Measurements from ENCODE around the gene PLXNA1. TPM values are rescaled to one million over a fixed set of nuclear protein-coding genes. Genes with fewer than 3 reads are reported as not detected.

PLXNA1 gene
- total and polyA plus RNA-seq, 10 of the 15 experiments (the other 5 are each of a cell fraction or from before 2014, with no cell fraction given): 0.03 to 16.4 (median 2.5) TPM

DNA sequence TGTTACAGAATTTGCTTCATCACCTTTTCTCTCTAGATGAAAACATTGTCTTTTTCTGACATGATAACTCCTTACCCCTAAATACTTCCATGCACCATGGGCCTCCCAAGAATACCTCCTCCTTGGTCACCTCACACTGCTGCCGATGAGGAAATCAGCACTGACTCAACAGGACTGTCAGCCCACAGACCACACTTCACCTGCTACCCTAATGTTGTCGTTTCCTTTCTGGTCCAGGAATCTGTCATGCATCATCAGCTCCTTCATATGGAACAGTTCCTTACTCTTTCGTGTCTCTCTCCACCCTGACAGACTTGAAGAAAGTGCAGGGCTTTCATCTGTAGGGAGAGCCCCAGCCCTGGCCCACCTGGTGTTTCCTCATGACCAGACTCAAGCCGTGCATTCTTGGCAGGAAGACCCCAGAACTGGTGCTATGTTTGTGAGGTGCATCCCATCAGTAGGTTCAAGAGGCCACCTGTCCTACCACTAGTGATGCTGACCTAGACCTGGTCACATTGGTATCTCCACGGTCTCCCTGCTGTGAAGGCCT lies 41.1 kb upstream of the PLXNA1 start:
- CTCF ChIA-PET: interaction anchor here (1.4 kb wide), 1 partner anchor 190 kb away, joined by 3 read pairs; no protein-coding TSS in a partner anchor
- FAIRE-seq: no peak

GRCh38 chr3:126944089-126944965 lies 38.6 kb upstream of the PLXNA1 start:
- DNase-seq (ENCODE audit: low read depth, low spot score) (no peak), FAIRE-seq (no peak), ATAC-seq (peak; percentile 38; the same call in 2 of the 3 replicates)
- ChIA-PET RAD21 (ENCODE audit: unreplicated experiment) (interaction anchor here (1.0 kb wide), 1 partner anchor 10 kb away, joined by 3 read pairs; no protein-coding TSS in a partner anchor), SMC1A (ENCODE audit: uncharacterized antibody, unreplicated experiment) (no interaction called here), POLR2A (no interaction called here), CTCF (interaction anchor here (1.2 to 1.6 kb wide), 2 partner anchors 14 to 192 kb away, joined by 4 read pairs; no protein-coding TSS in a partner anchor)
- no peaks in the 10 kb centered on the region for H3K36me3 ChIP-seq (ENCODE audit: control insufficient read depth in 2 of 2, insufficient read depth in 2 of 2, low read length in 1 of 2)
- 81% methylated on average over 12 of the region's 12 CpGs for WGBS (ENCODE audit: insufficient coverage, insufficient replicate concordance, low lambda C conversion rate, missing lambda C conversion rate)
- no TSS peak for BruUV-seq (replicated peaks)
- H3K79me2 ChIP-seq (ENCODE audit: control insufficient read depth, insufficient read depth, low read length): no peaks in the 10 kb centered on the region
- no peak for TF ChIP-seq KAT2A (conservative IDR thresholded peaks at IDR 0.05; ENCODE audit: control insufficient read depth, low read depth, low read length)
- TF ChIP-seq SPI1 (IDR thresholded peaks at IDR 0.05; ENCODE audit: borderline replicate concordance, insufficient read depth, low read depth, low read length): peak; percentile 29; the same call in 1 of the 2 replicates
- no peaks in the 10 kb centered on the region for H3K9me3 ChIP-seq (replicated peaks; ENCODE audit: control insufficient read depth, insufficient read depth, low read length)
- in situ Hi-C loops (cut with MboI): no loop called here
- H3K4me1 ChIP-seq (ENCODE audit: control insufficient read depth, insufficient read depth, low read length): no peaks in the 10 kb centered on the region
- no peak overlapping the region for H2AFZ ChIP-seq (ENCODE audit: control insufficient read depth, low read depth, low read length)
- intact Hi-C loops (cut with micrococcal nuclease; ENCODE audit: unreplicated experiment): no loop called here
- H3K27ac ChIP-seq (ENCODE audit: control insufficient read depth, insufficient read depth): no peak overlapping the region
- H4K20me1 ChIP-seq (ENCODE audit: control insufficient read depth, insufficient read depth): no peaks in the 10 kb centered on the region
- no peaks in the 10 kb centered on the region for H3K27me3 ChIP-seq (replicated peaks in 1 of 2; ENCODE audit: control insufficient read depth in 2 of 2, insufficient read depth in 2 of 2, low read length in 1 of 2)
- no peak overlapping the region for H3K4me2 ChIP-seq (ENCODE audit: control insufficient read depth, insufficient read depth)
- no peak overlapping the region for H3K4me3 ChIP-seq
- H3K9ac ChIP-seq (ENCODE audit: control insufficient read depth, insufficient read depth, low read length): no peak overlapping the region

More for the DNA sequence above, 41.1 kb upstream of the PLXNA1 start:
- no peak overlapping the region for H3K27ac ChIP-seq (ENCODE audit: control insufficient read depth, insufficient read depth)
- no peak overlapping the region for H2AFZ ChIP-seq (ENCODE audit: control insufficient read depth, low read depth, low read length)
- no peaks in the 10 kb centered on the region for H3K4me1 ChIP-seq (ENCODE audit: control insufficient read depth, insufficient read depth, low read length)
- H3K9ac ChIP-seq (ENCODE audit: control insufficient read depth, insufficient read depth, low read length): no peak overlapping the region
- ATAC-seq: no peak
- ChIA-PET SMC1A (ENCODE audit: uncharacterized antibody, unreplicated experiment) (no interaction called here), POLR2A (no interaction called here), RAD21 (ENCODE audit: unreplicated experiment) (no interaction called here)
- no peaks in the 10 kb centered on the region for H3K36me3 ChIP-seq (ENCODE audit: control insufficient read depth in 2 of 2, insufficient read depth in 2 of 2, low read length in 1 of 2)
- H3K27me3 ChIP-seq (replicated peaks in 1 of 2; ENCODE audit: control insufficient read depth in 2 of 2, insufficient read depth in 2 of 2, low read length in 1 of 2): no peaks in the 10 kb centered on the region
- H3K4me3 ChIP-seq: no peak overlapping the region
- BruUV-seq (replicated peaks): no TSS peak
- no peaks in the 10 kb centered on the region for H3K79me2 ChIP-seq (ENCODE audit: control insufficient read depth, insufficient read depth, low read length)
- no peak for DNase-seq (ENCODE audit: low read depth, low spot score)
- 54% methylated on average over 5 of the region's 5 CpGs for WGBS (ENCODE audit: insufficient coverage, insufficient replicate concordance, low lambda C conversion rate, missing lambda C conversion rate)
- H4K20me1 ChIP-seq (ENCODE audit: control insufficient read depth, insufficient read depth): no peaks in the 10 kb centered on the region
- in situ Hi-C loops (cut with MboI): no loop called here
- H3K9me3 ChIP-seq (replicated peaks; ENCODE audit: control insufficient read depth, insufficient read depth, low read length): no peaks in the 10 kb centered on the region
- intact Hi-C loops (cut with micrococcal nuclease; ENCODE audit: unreplicated experiment): no loop called here
- TF ChIP-seq BMI1 (IDR thresholded peaks at IDR 0.05; ENCODE audit: borderline replicate concordance): no peak
- 0 out of 2 replicates have a peak, but pooled peaks have one; percentile 13 for TF ChIP-seq RUNX3 (IDR thresholded peaks at IDR 0.05; ENCODE audit: low read length)
- H3K4me2 ChIP-seq (ENCODE audit: control insufficient read depth, insufficient read depth): no peak overlapping the region
